A549 (cell line): ENCODE results near the gene UHRF1. TPM values are rescaled to one million over a fixed set of nuclear protein-coding genes. Genes with fewer than 3 reads are reported as not detected.

Source experiments
- ATAC-seq, 2 experiments: fragments of 200-7000 bp in 1 of 2; fragments of >200 bp in 1 of 2; cut with Nextera tagmentation in 1 of 2; cut with Tn5 transposase in 1 of 2; 3 replicates each; pipeline versions ENCODE4 v1.8.0 to v1.9.1; 2018 to 2020; ENCODE audit warnings: mild to moderate bottlenecking in 1 of 2, moderate library complexity in 1 of 2
- CTCF ChIA-PET: fragments of 300-600 bp; sonication (Branson Sonifier 250); formaldehyde crosslinking; extraction: SDS; loops from one replicate; lab custom pipeline; 2021; ENCODE audit warnings: antibody characterized with exemption, inconsistent platforms; lab: Yijun Ruan, JAX
- POLR2A ChIA-PET: fragments of 350-600 bp; formaldehyde crosslinking; extraction: SDS; loops from one replicate; lab custom pipeline; 2021; ENCODE audit warnings: antibody characterized with exemption, inconsistent platforms; lab: Yijun Ruan, JAX
- DNase-seq, 2 experiments: peaks; one replicate each; pipeline versions ENCODE4 v3.0.0 to v3.0.0-alpha.2; 2011 to 2016; ENCODE audit warnings: low read depth in 1 of 2, low spot score in 1 of 2
- FAIRE-seq: peaks from 2 replicates; lab custom pipeline; 2011; peaks lifted over from hg19 to GRCh38; lab: Jason Lieb, UNC
- H3K27ac ChIP-seq, 2 experiments: fragments of >200 bp; sonication (Bioruptor Twin); formaldehyde crosslinking; 3 replicates each; pipeline ENCODE4 v1.5.1; 2016 to 2017
- H3K4me1 ChIP-seq: fragments of >200 bp; sonication (Bioruptor Twin); formaldehyde crosslinking; 3 replicates; pipeline ENCODE4 v1.6.1; 2016
- H3K4me2 ChIP-seq: fragments of >200 bp; sonication (Bioruptor Twin); formaldehyde crosslinking; 3 replicates; pipeline ENCODE4 v1.6.1; 2016
- H3K4me3 ChIP-seq: fragments of >200 bp; sonication (Bioruptor Twin); formaldehyde crosslinking; 3 replicates; pipeline ENCODE4 v1.5.1; 2016
- H3K9me3 ChIP-seq: fragments of >200 bp; sonication (Bioruptor Twin); formaldehyde crosslinking; 3 replicates; pipeline ENCODE4 v1.6.1; 2016
- BCL3 ChIP-seq: fragments of >200 bp; sonication (Bioruptor Twin); formaldehyde crosslinking; IDR thresholded peaks from 3 replicates; pipeline ENCODE4 v1.6.1; 2016
- CBX8 ChIP-seq: fragments of 200-600 bp; sonication (generic); IDR thresholded peaks from 2 replicates; pipeline ENCODE4 v1.6.1; 2016
- CEBPB ChIP-seq, 2 experiments: fragments of >200 bp in 1 of 2; sonication (Bioruptor Twin) in 1 of 2; formaldehyde crosslinking in 1 of 2; IDR thresholded peaks; 2 replicates each; pipeline ENCODE4 v1.6.1; 2012 to 2016
- CHD2 ChIP-seq: fragments of 150-350 bp; IDR thresholded peaks from 2 replicates; pipeline ENCODE4 v1.6.1; 2014; ENCODE audit warnings: low read length; ENCODE audit not compliant: partially characterized antibody
- CHD4 ChIP-seq: fragments of 200-600 bp; sonication (generic); IDR thresholded peaks from 2 replicates; pipeline ENCODE4 v1.6.1; 2016; ENCODE audit warnings: antibody characterized with exemption, mild to moderate bottlenecking, borderline replicate concordance
- E2F6 ChIP-seq: IDR thresholded peaks from 2 replicates; pipeline ENCODE4 v1.6.1; 2012; ENCODE audit warnings: low read depth, borderline replicate concordance
- EP300 ChIP-seq, 2 experiments: fragments of >200 bp; sonication (Bioruptor Twin); formaldehyde crosslinking; IDR thresholded peaks; 2 replicates in 1 of 2; 3 replicates in 1 of 2; pipeline ENCODE4 v1.6.1; 2016 to 2017
- ESRRA ChIP-seq: fragments of 150-350 bp; IDR thresholded peaks from 2 replicates; pipeline ENCODE4 v1.6.1; 2014; ENCODE audit warnings: mild to moderate bottlenecking, low read length, borderline replicate concordance
- FOSB ChIP-seq: fragments of 250-450 bp; sonication (Bioruptor Pico); IDR thresholded peaks from 2 replicates; pipeline ENCODE4 v1.5.0; 2020; ENCODE audit warnings: mild to moderate bottlenecking, moderate library complexity
- FOXS1 ChIP-seq: fragments of 250-450 bp; sonication (Bioruptor Pico); IDR thresholded peaks from 2 replicates; pipeline ENCODE4 v1.5.0; 2020; ENCODE audit warnings: mild to moderate bottlenecking, moderate library complexity
- GATA3 ChIP-seq: IDR thresholded peaks from 2 replicates; pipeline ENCODE4 v1.6.1; 2012; ENCODE audit warnings: borderline replicate concordance
- HEYL ChIP-seq: fragments of 250-450 bp; sonication (Bioruptor Pico); IDR thresholded peaks from 2 replicates; pipeline ENCODE4 v1.8.0; 2021; ENCODE audit warnings: mild to moderate bottlenecking, moderate library complexity
- HOXB5 ChIP-seq: fragments of 250-450 bp; sonication (Bioruptor Pico); IDR thresholded peaks from 2 replicates; pipeline ENCODE4 v1.5.0; 2020; ENCODE audit warnings: mild to moderate bottlenecking, moderate library complexity
- JUN ChIP-seq, 2 experiments: fragments of >200 bp; sonication (Bioruptor Twin); formaldehyde crosslinking; IDR thresholded peaks; 2 replicates in 1 of 2; 3 replicates in 1 of 2; pipeline ENCODE4 v1.6.1; 2016 to 2017
- KDM1A ChIP-seq: fragments of 200-600 bp; sonication (generic); IDR thresholded peaks from 2 replicates; pipeline ENCODE4 v1.6.1; 2016; ENCODE audit warnings: low read depth, mild to moderate bottlenecking
- MAFK ChIP-seq: fragments of 450-650 bp; IDR thresholded peaks from 2 replicates; pipeline ENCODE4 v1.6.1; 2014; ENCODE audit not compliant: partially characterized antibody
- NPAS2 ChIP-seq: fragments of 250-450 bp; sonication (Bioruptor Pico); IDR thresholded peaks from 2 replicates; pipeline ENCODE4 v1.8.0; 2022; ENCODE audit warnings: mild to moderate bottlenecking, moderate library complexity, borderline replicate concordance
- NR3C1 ChIP-seq: fragments of >200 bp; sonication (Bioruptor Twin); formaldehyde crosslinking; IDR thresholded peaks from 3 replicates; pipeline ENCODE4 v1.6.1; 2017
- POLR2A ChIP-seq: IDR thresholded peaks from 2 replicates; pipeline ENCODE4 v1.6.1; 2012; ENCODE audit warnings: mild to moderate bottlenecking, low read length
- POLR2AphosphoS2 ChIP-seq: conservative IDR thresholded peaks from 2 replicates; pipeline ENCODE4 v1.6.1; 2012; ENCODE audit warnings: low read length, improper control_type of control experiment, inconsistent platforms
- RARB ChIP-seq: fragments of 250-450 bp; sonication (Bioruptor Pico); IDR thresholded peaks from 2 replicates; pipeline ENCODE4 v1.8.0; 2021; ENCODE audit warnings: mild to moderate bottlenecking, moderate library complexity
- RFX5 ChIP-seq: fragments of 450-650 bp; IDR thresholded peaks from 2 replicates; pipeline ENCODE4 v1.7.1; 2014; ENCODE audit warnings: antibody characterized with exemption, mild to moderate bottlenecking, moderate library complexity
- RNF2 ChIP-seq: fragments of 200-600 bp; sonication (generic); IDR thresholded peaks from 2 replicates; pipeline ENCODE4 v1.6.1; 2016; ENCODE audit warnings: low read depth, mild to moderate bottlenecking, antibody characterized with exemption, moderate library complexity, borderline replicate concordance
- SMC3 ChIP-seq: fragments of >200 bp; sonication (Bioruptor Twin); formaldehyde crosslinking; IDR thresholded peaks from 3 replicates; pipeline ENCODE4 v1.6.1; 2018; ENCODE audit warnings: inconsistent platforms
- SREBF2 ChIP-seq: fragments of 450-650 bp; IDR thresholded peaks from 2 replicates; pipeline ENCODE4 v1.6.1; 2014; ENCODE audit warnings: mild to moderate bottlenecking, moderate library complexity
- TFCP2L1 ChIP-seq: fragments of 250-450 bp; sonication (Bioruptor Pico); IDR thresholded peaks from 2 replicates; pipeline ENCODE4 v1.5.0; 2021; ENCODE audit warnings: mild to moderate bottlenecking
- TP53 ChIP-seq: fragments of 250-450 bp; sonication (Bioruptor Pico); IDR thresholded peaks from 2 replicates; pipeline ENCODE4 v1.5.0; 2021; ENCODE audit warnings: mild to moderate bottlenecking, moderate library complexity
- USF2 ChIP-seq: fragments of 450-650 bp; IDR thresholded peaks from 2 replicates; pipeline ENCODE4 v1.6.1; 2014; ENCODE audit warnings: antibody characterized with exemption
- ZC3H11A ChIP-seq: fragments of 450-650 bp; IDR thresholded peaks from 2 replicates; pipeline ENCODE4 v1.6.1; 2014; ENCODE audit warnings: antibody characterized with exemption, mild to moderate bottlenecking
- ZFP36 ChIP-seq: fragments of 450-650 bp; IDR thresholded peaks from 2 replicates; pipeline ENCODE4 v1.6.1; 2014; ENCODE audit warnings: borderline replicate concordance; ENCODE audit not compliant: partially characterized antibody
- WGBS: methylation state at CpG from one replicate; pipeline ENCODE4 v1.1.6; 2017; ENCODE audit errors: missing lambda C conversion rate; 5-methylcytosine and 5-hydroxymethylcytosine counted together
- polyA plus RNA-seq, 4 experiments: library from polyadenylated mRNA; depleted of rRNA in 3 of 4; stranded (reverse); fragments of >200 nt; fragmentation: RNase III in 1 of 4; extraction: RNeasy Plus Mini Kit Qiagen cat#74134 plus additional on column Dnase treatment in 1 of 4; gene quantifications; 2 replicates in 3 of 4; 3 replicates in 1 of 4; pipeline ENCODE4 v1.2.3, GENCODE V29; 2011 to 2017
- TF ChIP-seq, protein P1 (sequence below): IDR thresholded peaks from 2 replicates; pipeline ENCODE4 v1.6.1; 2012
- TF ChIP-seq, protein P2 (sequence below): IDR thresholded peaks from 2 replicates; pipeline ENCODE4 v1.6.1; 2012

UHRF1 gene
- polyA plus RNA-seq, 2 of the 4 experiments (the other 2 are of a cell fraction) = 7.2 to 52.3 TPM

DNA sequence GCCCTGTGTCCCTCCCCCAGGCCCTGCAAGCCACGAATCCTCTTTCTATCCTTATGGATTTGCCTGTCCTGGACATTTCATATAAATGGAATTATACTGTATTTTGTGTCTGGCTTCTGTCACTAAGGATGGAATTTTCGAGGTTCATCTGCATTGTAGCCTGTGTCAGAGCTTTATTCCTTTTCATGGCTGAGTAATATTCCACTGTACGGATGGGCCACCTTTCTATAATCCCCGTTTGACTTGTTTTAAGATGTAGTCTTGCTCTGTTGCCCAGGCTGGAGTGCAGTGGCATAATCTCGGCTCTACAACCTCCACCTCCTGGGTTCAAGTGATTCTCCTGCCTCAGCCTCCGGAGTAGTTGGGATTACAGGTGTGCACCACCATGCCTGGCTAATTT, 55.8 kb downstream of the UHRF1 start:
- no peak overlapping the region for H3K4me2 ChIP-seq
- no peak overlapping the region for H3K4me3 ChIP-seq
- ChIA-PET CTCF (no interaction called here), POLR2A (no interaction called here)
- no peak overlapping the region for H3K27ac ChIP-seq
- DNase-seq (no peak), ATAC-seq (no peak), FAIRE-seq (no peak)
- 0 out of 3 replicates have a peak, but pooled peaks cover 4% of the 10 kb centered on the region for H3K4me1 ChIP-seq
- TF ChIP-seq FOXS1 (CRISPR knock-in tag) = no peak
- no peak for TF ChIP-seq EP300 (IDR thresholded peaks at IDR 0.05)
- TF ChIP-seq, protein P1, sequence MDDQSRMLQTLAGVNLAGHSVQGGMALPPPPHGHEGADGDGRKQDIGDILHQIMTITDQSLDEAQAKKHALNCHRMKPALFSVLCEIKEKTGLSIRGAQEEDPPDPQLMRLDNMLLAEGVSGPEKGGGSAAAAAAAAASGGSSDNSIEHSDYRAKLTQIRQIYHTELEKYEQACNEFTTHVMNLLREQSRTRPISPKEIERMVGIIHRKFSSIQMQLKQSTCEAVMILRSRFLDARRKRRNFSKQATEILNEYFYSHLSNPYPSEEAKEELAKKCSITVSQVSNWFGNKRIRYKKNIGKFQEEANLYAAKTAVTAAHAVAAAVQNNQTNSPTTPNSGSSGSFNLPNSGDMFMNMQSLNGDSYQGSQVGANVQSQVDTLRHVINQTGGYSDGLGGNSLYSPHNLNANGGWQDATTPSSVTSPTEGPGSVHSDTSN = no peak
- no peak for TF ChIP-seq CBX8
- TF ChIP-seq RNF2 = no peak
- TF ChIP-seq HEYL = no peak
- no peak for TF ChIP-seq BCL3
- no peak for TF ChIP-seq RARB (CRISPR knock-in tag)
- TF ChIP-seq NR3C1 = no peak
- no peak for TF ChIP-seq GATA3
- TF ChIP-seq CEBPB (IDR thresholded peaks at IDR 0.05) = no peak
- no peak for TF ChIP-seq JUN (IDR thresholded peaks at IDR 0.05)
- no peak for TF ChIP-seq TFCP2L1 (CRISPR knock-in tag)
- no peak for TF ChIP-seq FOSB (CRISPR knock-in tag)
- WGBS = 90% methylated on average over 6 of the region's 6 CpGs
- H3K9me3 ChIP-seq = no peaks in the 10 kb centered on the region

DNA sequence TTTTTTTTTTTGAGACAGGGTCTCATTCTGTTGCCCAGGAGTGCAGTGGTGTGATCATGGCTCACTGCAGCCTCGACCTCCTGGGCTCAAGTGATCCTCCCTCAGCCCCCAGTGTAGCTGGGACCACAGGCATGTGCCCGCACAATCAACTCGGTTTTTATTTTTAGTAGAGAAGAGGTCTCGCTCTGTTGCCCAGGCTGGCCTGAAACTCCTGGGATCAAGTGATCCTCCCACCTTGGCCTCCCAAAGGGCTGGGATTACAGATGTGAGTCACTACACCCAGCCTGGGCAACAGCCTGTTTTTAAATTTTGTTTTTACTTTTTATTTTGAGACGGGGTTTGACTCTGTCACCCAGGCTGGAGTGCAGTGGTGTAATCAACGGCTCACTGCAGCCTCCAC, 57.3 kb downstream of the UHRF1 start:
- CTCF ChIA-PET = no interaction called here

GRCh38 chr19:4967738-4968461, 58.6 kb downstream of the UHRF1 start:
- Histone ChIP-seq H3K4me1 (peaks cover 25% of the 10 kb centered on the region), H3K27ac (peak overlapping the region; percentile 71 to 83), H3K4me3 (peak overlapping the region; percentile 38), H3K9me3 (no peaks in the 10 kb centered on the region), H3K4me2 (peak overlapping the region; percentile 80)
- DNase-seq (no peak), FAIRE-seq (no peak), ATAC-seq (no peak)
- TF ChIP-seq HOXB5 (CRISPR knock-in tag) (no peak), RFX5 (no peak), KDM1A (no peak), MAFK (no peak), TP53 (CRISPR knock-in tag) (no peak), ESRRA (no peak), SMC3 (no peak), USF2 (no peak)
- ChIA-PET POLR2A (interaction anchor here (1.3 kb wide), 1 partner anchor 56 kb away, joined by 8 read pairs; no protein-coding TSS in a partner anchor), CTCF (interaction anchor here (1.3 to 1.4 kb wide), 2 partner anchors 34 to 69 kb away, joined by 3 read pairs; no protein-coding TSS in a partner anchor)
- WGBS = 58% methylated on average over 12 of the region's 16 CpGs

More for the DNA sequence above, 57.3 kb downstream of the UHRF1 start:
- no peak overlapping the region for H3K27ac ChIP-seq
- no peak overlapping the region for H3K4me3 ChIP-seq
- FAIRE-seq (no peak), ATAC-seq (no peak), DNase-seq (no peak)
- H3K4me2 ChIP-seq = no peak overlapping the region
- 87% methylated on average over 6 of the region's 6 CpGs for WGBS
- POLR2A ChIA-PET = no interaction called here
- H3K9me3 ChIP-seq = no peaks in the 10 kb centered on the region
- H3K4me1 ChIP-seq = peaks cover 12% of the 10 kb centered on the region; the same call in 2 of the 3 replicates
- no peak for TF ChIP-seq TFCP2L1 (CRISPR knock-in tag)
- TF ChIP-seq, protein P2, sequence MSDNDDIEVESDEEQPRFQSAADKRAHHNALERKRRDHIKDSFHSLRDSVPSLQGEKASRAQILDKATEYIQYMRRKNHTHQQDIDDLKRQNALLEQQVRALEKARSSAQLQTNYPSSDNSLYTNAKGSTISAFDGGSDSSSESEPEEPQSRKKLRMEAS = no peak
- TF ChIP-seq ZC3H11A = no peak
- no peak for TF ChIP-seq SREBF2
- no peak for TF ChIP-seq JUN (IDR thresholded peaks at IDR 0.05)
- TF ChIP-seq ZFP36 = no peak
- TF ChIP-seq NR3C1 = no peak
- TF ChIP-seq TP53 (CRISPR knock-in tag) = no peak
- TF ChIP-seq POLR2AphosphoS2 = no peak
- TF ChIP-seq CHD2 = no peak
- TF ChIP-seq POLR2A = no peak
- TF ChIP-seq NPAS2 (CRISPR knock-in tag) = no peak
- no peak for TF ChIP-seq CHD4
- TF ChIP-seq E2F6 = no peak
